HepG2 (cell line): ENCODE results near the gene ACOT8. TPM values are rescaled to one million over a fixed set of nuclear protein-coding genes. Genes with fewer than 3 reads are reported as not detected.

Source experiments
- ARID2 ChIP-seq: sonication (generic); formaldehyde crosslinking; IDR thresholded peaks from 2 replicates; pipeline ENCODE4 v1.8.1; 2022; ENCODE audit warnings: mild to moderate bottlenecking, missing genetic modification reagents, borderline replicate concordance
- ARNTL ChIP-seq: sonication (generic); formaldehyde crosslinking; IDR thresholded peaks from 2 replicates; pipeline ENCODE4 v1.4.0; 2020; ENCODE audit warnings: mild to moderate bottlenecking, missing genetic modification reagents
- ATAD3A ChIP-seq: sonication (generic); formaldehyde crosslinking; IDR thresholded peaks from 2 replicates; pipeline ENCODE4 v1.4.0; 2020; ENCODE audit warnings: missing genetic modification reagents
- CBX1 ChIP-seq: IDR thresholded peaks from one replicate; pipeline ENCODE4 v1.6.1; 2016; ENCODE audit warnings: antibody characterized with exemption, low read depth
- DNMT1 ChIP-seq: sonication (generic); formaldehyde crosslinking; IDR thresholded peaks from 2 replicates; pipeline ENCODE4 v1.5.1; 2020; ENCODE audit warnings: mild to moderate bottlenecking, missing genetic modification reagents
- KDM5A ChIP-seq: fragments of 200-600 bp; sonication (generic); IDR thresholded peaks from 2 replicates; pipeline ENCODE4 v1.7.0; 2018; ENCODE audit warnings: antibody characterized with exemption, mild to moderate bottlenecking, low read length, borderline replicate concordance
- MEIS1 ChIP-seq: sonication (generic); formaldehyde crosslinking; IDR thresholded peaks from 2 replicates; pipeline ENCODE4 v1.9.0; 2021; ENCODE audit warnings: mild to moderate bottlenecking, missing genetic modification reagents, moderate library complexity, borderline replicate concordance
- MXD4 ChIP-seq: IDR thresholded peaks from 2 replicates; pipeline ENCODE4 v1.6.1; 2016; ENCODE audit warnings: mild to moderate bottlenecking, missing biosample characterization, missing genetic modification reagents
- PAXIP1 ChIP-seq: sonication (generic); formaldehyde crosslinking; conservative IDR thresholded peaks from 2 replicates; pipeline ENCODE4 v1.4.0; 2020; ENCODE audit warnings: mild to moderate bottlenecking, missing genetic modification reagents, moderate library complexity
- RFX5 ChIP-seq: IDR thresholded peaks from 2 replicates; pipeline ENCODE4 v1.6.1; 2011; ENCODE audit warnings: low read depth, low read length, improper control_type of control experiment
- SCMH1 ChIP-seq: sonication (generic); formaldehyde crosslinking; IDR thresholded peaks from 2 replicates; pipeline ENCODE4 v1.9.0; 2021; ENCODE audit warnings: missing genetic modification reagents, mild to moderate bottlenecking, borderline replicate concordance
- SRY ChIP-seq: sonication (generic); formaldehyde crosslinking; IDR thresholded peaks from 2 replicates; pipeline ENCODE4 v1.8.0; 2022; ENCODE audit warnings: mild to moderate bottlenecking, missing genetic modification reagents
- TAF1 ChIP-seq: sonication (generic); formaldehyde crosslinking; IDR thresholded peaks from 2 replicates; pipeline ENCODE4 v1.4.0; 2020; ENCODE audit warnings: missing genetic modification reagents
- ZFP1 ChIP-seq: IDR thresholded peaks from 2 replicates; pipeline ENCODE4 v1.6.1; 2016
- ZNF101 ChIP-seq: sonication (generic); formaldehyde crosslinking; IDR thresholded peaks from 2 replicates; pipeline ENCODE4 v1.4.0; 2020; ENCODE audit warnings: mild to moderate bottlenecking, low read depth, missing genetic modification reagents, borderline replicate concordance
- ZNF20 ChIP-seq: sonication (generic); formaldehyde crosslinking; IDR thresholded peaks from 2 replicates; pipeline ENCODE4 v1.4.0; 2020; ENCODE audit warnings: mild to moderate bottlenecking, moderate library complexity, missing genetic modification reagents
- ZNF3 ChIP-seq: IDR thresholded peaks from 2 replicates; pipeline ENCODE4 v1.7.0; 2017; ENCODE audit warnings: inconsistent platforms
- ZNF549 ChIP-seq: sonication (generic); formaldehyde crosslinking; IDR thresholded peaks from 2 replicates; pipeline ENCODE4 v1.5.0; 2020; ENCODE audit warnings: missing genetic modification reagents
- ZNF781 ChIP-seq: sonication (generic); formaldehyde crosslinking; IDR thresholded peaks from 2 replicates; pipeline ENCODE4 v1.5.1; 2020; ENCODE audit warnings: borderline replicate concordance, mild to moderate bottlenecking, missing genetic modification reagents; ENCODE audit errors: not compliant biosample characterization
- polyA plus RNA-seq, 8 experiments: library from polyadenylated mRNA; depleted of rRNA in 3 of 8; stranded (reverse) in 7 of 8; unstranded in 1 of 8; fragments of >200 nt; fragmentation: Illumina TruSeq in 4 of 8; extraction: Trizol in 4 of 8; gene quantifications; 2 replicates each; pipeline versions ENCODE4 v1.2.1 to v1.2.3, GENCODE V29; 2011 to 2016; ENCODE audit warnings: low read depth in 4 of 8, missing spikeins in 1 of 8, mixed read lengths in 1 of 8; ENCODE audit not compliant: insufficient read depth in 1 of 8
- total RNA-seq, 5 experiments: library from RNA; depleted of rRNA; stranded (reverse); fragments of >200 nt; fragmentation: Illumina TruSeq; extraction: Trizol; gene quantifications; 2 replicates each; pipeline ENCODE4 v1.2.3, GENCODE V29; 2016; ENCODE audit warnings: low read depth in 1 of 5
- TF ChIP-seq, protein P1 (sequence below): sonication (generic); formaldehyde crosslinking; IDR thresholded peaks from 2 replicates; pipeline ENCODE4 v1.4.0; 2020; ENCODE audit warnings: missing genetic modification reagents, borderline replicate concordance
- TF ChIP-seq, protein P2 (sequence below): sonication (generic); formaldehyde crosslinking; IDR thresholded peaks from 2 replicates; pipeline ENCODE4 v1.4.0; 2020; ENCODE audit warnings: missing genetic modification reagents, mild to moderate bottlenecking, borderline replicate concordance
- TF ChIP-seq, protein P3 (sequence below): sonication (generic); formaldehyde crosslinking; IDR thresholded peaks from 2 replicates; pipeline ENCODE4 v1.5.1; 2020; ENCODE audit warnings: missing genetic modification reagents, mild to moderate bottlenecking, borderline replicate concordance

Gene ACOT8
- total and polyA plus RNA-seq, 2 of the 13 experiments (the other 11 are each of a cell fraction or from before 2014, with no cell fraction given): 31.4 to 45.5 TPM

GRCh38 chr20:45857114-45857881, at the start of gene ACOT8, which contains the start of gene ZSWIM3 (continued):
- TF ChIP-seq, protein P1, sequence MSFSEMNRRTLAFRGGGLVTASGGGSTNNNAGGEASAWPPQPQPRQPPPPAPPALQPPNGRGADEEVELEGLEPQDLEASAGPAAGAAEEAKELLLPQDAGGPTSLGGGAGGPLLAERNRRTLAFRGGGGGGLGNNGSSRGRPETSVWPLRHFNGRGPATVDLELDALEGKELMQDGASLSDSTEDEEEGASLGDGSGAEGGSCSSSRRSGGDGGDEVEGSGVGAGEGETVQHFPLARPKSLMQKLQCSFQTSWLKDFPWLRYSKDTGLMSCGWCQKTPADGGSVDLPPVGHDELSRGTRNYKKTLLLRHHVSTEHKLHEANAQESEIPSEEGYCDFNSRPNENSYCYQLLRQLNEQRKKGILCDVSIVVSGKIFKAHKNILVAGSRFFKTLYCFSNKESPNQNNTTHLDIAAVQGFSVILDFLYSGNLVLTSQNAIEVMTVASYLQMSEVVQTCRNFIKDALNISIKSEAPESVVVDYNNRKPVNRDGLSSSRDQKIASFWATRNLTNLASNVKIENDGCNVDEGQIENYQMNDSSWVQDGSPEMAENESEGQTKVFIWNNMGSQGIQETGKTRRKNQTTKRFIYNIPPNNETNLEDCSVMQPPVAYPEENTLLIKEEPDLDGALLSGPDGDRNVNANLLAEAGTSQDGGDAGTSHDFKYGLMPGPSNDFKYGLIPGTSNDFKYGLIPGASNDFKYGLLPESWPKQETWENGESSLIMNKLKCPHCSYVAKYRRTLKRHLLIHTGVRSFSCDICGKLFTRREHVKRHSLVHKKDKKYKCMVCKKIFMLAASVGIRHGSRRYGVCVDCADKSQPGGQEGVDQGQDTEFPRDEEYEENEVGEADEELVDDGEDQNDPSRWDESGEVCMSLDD: no peak; the same call in 1 of the 2 replicates
- TF ChIP-seq KDM5A (peak; percentile 90), DNMT1 (CRISPR knock-in tag) (peak; percentile 91), RFX5 (no peak), PAXIP1 (CRISPR knock-in tag) (peak; percentile 10; the same call in 1 of the 2 replicates), ARNTL (CRISPR knock-in tag) (no peak), ZNF101 (CRISPR knock-in tag) (no peak), ZFP1 (CRISPR knock-in tag) (peak; percentile 89; the same call in 1 of the 2 replicates), SCMH1 (CRISPR knock-in tag) (no peak), ARID2 (CRISPR knock-in tag) (peak; percentile 97; the same call in 1 of the 2 replicates), ZNF781 (CRISPR knock-in tag) (no peak), MEIS1 (CRISPR knock-in tag) (peak; percentile 93; the same call in 1 of the 2 replicates), MXD4 (CRISPR knock-in tag) (peak; percentile 97), ATAD3A (CRISPR knock-in tag) (0 out of 2 replicates have a peak, but pooled peaks have one; percentile 27), TAF1 (CRISPR knock-in tag) (peak; percentile 99), ZNF3 (CRISPR knock-in tag) (peak; percentile 24; the same call in 1 of the 2 replicates), CBX1 (peak; percentile 23), ZNF20 (CRISPR knock-in tag) (peak; percentile 84; the same call in 1 of the 2 replicates), SRY (CRISPR knock-in tag) (peak; percentile 63; the same call in 1 of the 2 replicates), ZNF549 (CRISPR knock-in tag) (peak; percentile 70; the same call in 1 of the 2 replicates)
- TF ChIP-seq, protein P2, sequence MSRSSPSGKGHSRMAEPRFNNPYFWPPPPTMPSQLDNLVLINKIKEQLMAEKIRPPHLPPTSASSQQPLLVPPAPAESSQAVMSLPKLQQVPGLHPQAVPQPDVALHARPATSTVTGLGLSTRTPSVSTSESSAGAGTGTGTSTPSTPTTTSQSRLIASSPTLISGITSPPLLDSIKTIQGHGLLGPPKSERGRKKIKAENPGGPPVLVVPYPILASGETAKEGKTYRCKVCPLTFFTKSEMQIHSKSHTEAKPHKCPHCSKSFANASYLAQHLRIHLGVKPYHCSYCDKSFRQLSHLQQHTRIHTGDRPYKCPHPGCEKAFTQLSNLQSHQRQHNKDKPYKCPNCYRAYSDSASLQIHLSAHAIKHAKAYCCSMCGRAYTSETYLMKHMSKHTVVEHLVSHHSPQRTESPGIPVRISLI (CRISPR knock-in tag): no peak
- TF ChIP-seq, protein P3, sequence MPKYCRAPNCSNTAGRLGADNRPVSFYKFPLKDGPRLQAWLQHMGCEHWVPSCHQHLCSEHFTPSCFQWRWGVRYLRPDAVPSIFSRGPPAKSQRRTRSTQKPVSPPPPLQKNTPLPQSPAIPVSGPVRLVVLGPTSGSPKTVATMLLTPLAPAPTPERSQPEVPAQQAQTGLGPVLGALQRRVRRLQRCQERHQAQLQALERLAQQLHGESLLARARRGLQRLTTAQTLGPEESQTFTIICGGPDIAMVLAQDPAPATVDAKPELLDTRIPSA: no peak; the same call in 1 of the 2 replicates
